Measurements from ENCODE around the gene FOSL2.

GRCh38 chr2:28400921-28401320 is 8.3 kb downstream of the FOSL2 start:
- TF ChIP-seq CTCF (optimal IDR thresholded peaks at IDR 0.05 in 1 of 3, IDR thresholded peaks at IDR 0.05 in 1 of 3, conservative IDR thresholded peaks at IDR 0.05 in 1 of 3; ENCODE audit: extremely low read depth in 1 of 3, insufficient read depth in 2 of 3, low read length in 3 of 3) (no peak), EZH2 (IDR thresholded peaks at IDR 0.05; ENCODE audit: low read length) (no peak)
